ENCODE results near the gene STX17.

Gene STX17

DNA sequence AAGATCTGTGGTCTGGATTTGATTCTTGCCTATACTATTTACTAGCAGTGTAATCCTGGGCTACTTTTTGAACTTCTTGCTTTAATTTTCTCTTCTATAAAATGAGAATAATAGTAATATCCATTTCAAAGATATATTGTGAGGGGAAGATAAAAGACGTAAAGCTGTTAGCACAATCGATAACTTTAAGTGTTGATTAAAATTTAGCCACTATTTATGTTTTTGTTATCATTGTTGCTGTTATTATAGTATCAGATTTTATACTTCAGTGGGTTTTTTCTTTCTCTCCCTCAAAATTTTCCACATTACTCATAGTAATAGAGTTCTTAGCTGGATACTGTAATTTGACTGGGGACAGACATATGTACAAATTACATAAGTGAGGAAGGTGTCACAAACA, 42.0 kb downstream of the STX17 start:
- no peak for TF ChIP-seq ARNTL (CRISPR knock-in tag; IDR thresholded peaks at IDR 0.05; ENCODE audit: borderline replicate concordance, low read depth)
- no peak for TF ChIP-seq ZNF70 (CRISPR knock-in tag; IDR thresholded peaks at IDR 0.05)
- no peak for TF ChIP-seq RARB (CRISPR knock-in tag; IDR thresholded peaks at IDR 0.05)
- TF ChIP-seq, protein P1, sequence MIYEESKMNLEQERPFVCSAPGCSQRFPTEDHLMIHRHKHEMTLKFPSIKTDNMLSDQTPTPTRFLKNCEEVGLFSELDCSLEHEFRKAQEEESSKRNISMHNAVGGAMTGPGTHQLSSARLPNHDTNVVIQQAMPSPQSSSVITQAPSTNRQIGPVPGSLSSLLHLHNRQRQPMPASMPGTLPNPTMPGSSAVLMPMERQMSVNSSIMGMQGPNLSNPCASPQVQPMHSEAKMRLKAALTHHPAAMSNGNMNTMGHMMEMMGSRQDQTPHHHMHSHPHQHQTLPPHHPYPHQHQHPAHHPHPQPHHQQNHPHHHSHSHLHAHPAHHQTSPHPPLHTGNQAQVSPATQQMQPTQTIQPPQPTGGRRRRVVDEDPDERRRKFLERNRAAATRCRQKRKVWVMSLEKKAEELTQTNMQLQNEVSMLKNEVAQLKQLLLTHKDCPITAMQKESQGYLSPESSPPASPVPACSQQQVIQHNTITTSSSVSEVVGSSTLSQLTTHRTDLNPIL (CRISPR knock-in tag; IDR thresholded peaks at IDR 0.05; ENCODE audit: low read depth): no peak
- TF ChIP-seq ESRRG (CRISPR knock-in tag; IDR thresholded peaks at IDR 0.05): no peak
- TF ChIP-seq ZFP30 (CRISPR knock-in tag; IDR thresholded peaks at IDR 0.05): no peak
- no peak for TF ChIP-seq CSDC2 (CRISPR knock-in tag; IDR thresholded peaks at IDR 0.05)
- TF ChIP-seq ZC3H10 (CRISPR knock-in tag; IDR thresholded peaks at IDR 0.05): no peak
- TF ChIP-seq TOX (CRISPR knock-in tag; IDR thresholded peaks at IDR 0.05; ENCODE audit: borderline replicate concordance): no peak
- TF ChIP-seq TCF4 (CRISPR knock-in tag; IDR thresholded peaks at IDR 0.05; ENCODE audit: borderline replicate concordance): no peak
- TF ChIP-seq, protein P2, sequence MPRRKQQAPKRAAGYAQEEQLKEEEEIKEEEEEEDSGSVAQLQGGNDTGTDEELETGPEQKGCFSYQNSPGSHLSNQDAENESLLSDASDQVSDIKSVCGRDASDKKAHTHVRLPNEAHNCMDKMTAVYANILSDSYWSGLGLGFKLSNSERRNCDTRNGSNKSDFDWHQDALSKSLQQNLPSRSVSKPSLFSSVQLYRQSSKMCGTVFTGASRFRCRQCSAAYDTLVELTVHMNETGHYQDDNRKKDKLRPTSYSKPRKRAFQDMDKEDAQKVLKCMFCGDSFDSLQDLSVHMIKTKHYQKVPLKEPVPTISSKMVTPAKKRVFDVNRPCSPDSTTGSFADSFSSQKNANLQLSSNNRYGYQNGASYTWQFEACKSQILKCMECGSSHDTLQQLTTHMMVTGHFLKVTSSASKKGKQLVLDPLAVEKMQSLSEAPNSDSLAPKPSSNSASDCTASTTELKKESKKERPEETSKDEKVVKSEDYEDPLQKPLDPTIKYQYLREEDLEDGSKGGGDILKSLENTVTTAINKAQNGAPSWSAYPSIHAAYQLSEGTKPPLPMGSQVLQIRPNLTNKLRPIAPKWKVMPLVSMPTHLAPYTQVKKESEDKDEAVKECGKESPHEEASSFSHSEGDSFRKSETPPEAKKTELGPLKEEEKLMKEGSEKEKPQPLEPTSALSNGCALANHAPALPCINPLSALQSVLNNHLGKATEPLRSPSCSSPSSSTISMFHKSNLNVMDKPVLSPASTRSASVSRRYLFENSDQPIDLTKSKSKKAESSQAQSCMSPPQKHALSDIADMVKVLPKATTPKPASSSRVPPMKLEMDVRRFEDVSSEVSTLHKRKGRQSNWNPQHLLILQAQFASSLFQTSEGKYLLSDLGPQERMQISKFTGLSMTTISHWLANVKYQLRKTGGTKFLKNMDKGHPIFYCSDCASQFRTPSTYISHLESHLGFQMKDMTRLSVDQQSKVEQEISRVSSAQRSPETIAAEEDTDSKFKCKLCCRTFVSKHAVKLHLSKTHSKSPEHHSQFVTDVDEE (CRISPR knock-in tag; IDR thresholded peaks at IDR 0.05): no peak
- TF ChIP-seq BACH2 (CRISPR knock-in tag; IDR thresholded peaks at IDR 0.05; ENCODE audit: borderline replicate concordance): no peak
- TF ChIP-seq ZNF8 (CRISPR knock-in tag; IDR thresholded peaks at IDR 0.05): no peak

GRCh38 chr9:99948896-99949295, 42.4 kb downstream of the STX17 start:
- TF ChIP-seq ISL1 (CRISPR knock-in tag; IDR thresholded peaks at IDR 0.05): no peak
- TF ChIP-seq, protein P2 (CRISPR knock-in tag; IDR thresholded peaks at IDR 0.05): no peak
- TF ChIP-seq ZNF8 (CRISPR knock-in tag; IDR thresholded peaks at IDR 0.05): no peak
- ATAC-seq: no peak

More for the DNA sequence above, 42.0 kb downstream of the STX17 start:
- ATAC-seq: no peak

GRCh38 chr9:99953861-99954507, 47.5 kb downstream of the STX17 start:
- TF ChIP-seq SNAI2 (CRISPR knock-in tag; IDR thresholded peaks at IDR 0.05) (no peak), ZFP30 (CRISPR knock-in tag; IDR thresholded peaks at IDR 0.05) (no peak), TCF4 (CRISPR knock-in tag; IDR thresholded peaks at IDR 0.05; ENCODE audit: borderline replicate concordance) (no peak), ZNF70 (CRISPR knock-in tag; IDR thresholded peaks at IDR 0.05) (no peak), GLIS3 (CRISPR knock-in tag; IDR thresholded peaks at IDR 0.05) (no peak), ZNF8 (CRISPR knock-in tag; IDR thresholded peaks at IDR 0.05) (no peak), CSDC2 (CRISPR knock-in tag; IDR thresholded peaks at IDR 0.05) (no peak)
- TF ChIP-seq, protein P3, sequence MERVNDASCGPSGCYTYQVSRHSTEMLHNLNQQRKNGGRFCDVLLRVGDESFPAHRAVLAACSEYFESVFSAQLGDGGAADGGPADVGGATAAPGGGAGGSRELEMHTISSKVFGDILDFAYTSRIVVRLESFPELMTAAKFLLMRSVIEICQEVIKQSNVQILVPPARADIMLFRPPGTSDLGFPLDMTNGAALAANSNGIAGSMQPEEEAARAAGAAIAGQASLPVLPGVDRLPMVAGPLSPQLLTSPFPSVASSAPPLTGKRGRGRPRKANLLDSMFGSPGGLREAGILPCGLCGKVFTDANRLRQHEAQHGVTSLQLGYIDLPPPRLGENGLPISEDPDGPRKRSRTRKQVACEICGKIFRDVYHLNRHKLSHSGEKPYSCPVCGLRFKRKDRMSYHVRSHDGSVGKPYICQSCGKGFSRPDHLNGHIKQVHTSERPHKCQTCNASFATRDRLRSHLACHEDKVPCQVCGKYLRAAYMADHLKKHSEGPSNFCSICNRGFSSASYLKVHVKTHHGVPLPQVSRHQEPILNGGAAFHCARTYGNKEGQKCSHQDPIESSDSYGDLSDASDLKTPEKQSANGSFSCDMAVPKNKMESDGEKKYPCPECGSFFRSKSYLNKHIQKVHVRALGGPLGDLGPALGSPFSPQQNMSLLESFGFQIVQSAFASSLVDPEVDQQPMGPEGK (CRISPR knock-in tag; IDR thresholded peaks at IDR 0.05; ENCODE audit: borderline replicate concordance): no peak
- ATAC-seq: no peak

DNA sequence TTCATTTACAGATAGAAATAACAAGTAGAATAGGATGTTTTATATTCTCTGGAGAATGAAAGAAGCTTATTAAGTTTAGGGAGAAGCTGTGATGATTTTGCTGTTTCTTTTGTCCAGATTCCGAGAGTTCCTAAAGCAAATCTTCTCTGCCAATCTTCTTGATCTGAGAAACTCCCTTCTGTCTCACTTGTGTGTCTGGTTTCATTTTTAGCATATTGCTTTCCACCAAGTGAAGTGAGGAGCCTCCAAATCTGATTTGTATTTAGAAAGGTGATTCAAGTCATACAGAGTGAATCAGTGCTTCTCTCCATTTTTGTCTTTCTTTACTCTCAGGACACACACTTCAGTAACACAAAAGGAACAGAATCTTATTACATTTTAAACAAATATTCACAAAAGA, 48.4 kb downstream of the STX17 start:
- no peak for ATAC-seq
- no peak for TF ChIP-seq ZFP3 (CRISPR knock-in tag; IDR thresholded peaks at IDR 0.05)
- TF ChIP-seq ZNF8 (CRISPR knock-in tag; IDR thresholded peaks at IDR 0.05): no peak
- TF ChIP-seq, protein P1 (CRISPR knock-in tag; IDR thresholded peaks at IDR 0.05; ENCODE audit: low read depth): no peak
- no peak for TF ChIP-seq ESRRG (CRISPR knock-in tag; IDR thresholded peaks at IDR 0.05)
- no peak for TF ChIP-seq TOX (CRISPR knock-in tag; IDR thresholded peaks at IDR 0.05; ENCODE audit: borderline replicate concordance)
- TF ChIP-seq, protein P3 (CRISPR knock-in tag; IDR thresholded peaks at IDR 0.05; ENCODE audit: borderline replicate concordance): no peak

All from SK-N-SH treated with all-trans-retinoic acid at 6 μM for 48 hours (cell line).